ENCODE results near the gene SLC2A5.

DNA sequence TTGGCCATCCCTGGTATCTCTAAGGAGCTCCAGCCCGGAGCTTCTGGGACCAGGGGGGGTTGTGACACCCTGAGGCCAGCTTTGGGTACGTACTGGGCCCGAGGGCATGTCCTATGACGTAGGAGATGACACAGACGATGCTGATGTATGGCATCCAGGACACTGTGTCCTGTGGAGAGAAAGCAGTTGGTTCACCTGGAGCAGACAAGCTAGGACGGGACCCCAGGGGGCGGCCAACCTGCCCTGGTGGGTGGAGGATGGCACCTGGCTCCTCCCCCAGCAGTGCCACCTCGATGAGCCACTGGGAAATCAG, 31.1 kb downstream of the SLC2A5 start:
- TF ChIP-seq CTCF (IDR thresholded peaks at IDR 0.05; ENCODE audit: low read depth, low read length, poor library complexity, severe bottlenecking) = no peak
- TF ChIP-seq EZH2phosphoT487 (IDR thresholded peaks at IDR 0.05; ENCODE audit: borderline replicate concordance, low read length) = no peak

Data from DOHH2 (cell line).